ENCODE results near the gene SRPX.

DNA sequence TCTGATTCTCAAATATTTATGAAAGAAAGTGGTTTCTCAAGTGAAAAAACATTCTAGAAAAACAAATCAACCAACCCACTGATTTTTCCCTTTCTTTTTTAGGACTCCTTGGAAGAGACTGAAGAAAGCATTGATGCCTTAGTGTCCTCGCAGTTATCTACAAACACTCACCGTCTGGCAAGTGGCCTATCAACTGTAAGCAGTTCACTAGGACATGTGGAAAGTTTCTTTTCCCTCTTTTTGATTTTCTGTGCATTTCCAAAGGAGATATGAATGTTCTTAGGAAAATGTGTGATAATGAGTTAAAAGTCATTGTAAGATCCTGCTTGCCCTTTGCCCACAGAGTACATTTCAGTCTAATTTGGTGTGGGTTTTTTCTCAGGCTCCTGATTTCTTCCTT, 118.4 kb downstream of the SRPX start:
- TF ChIP-seq, protein P1, sequence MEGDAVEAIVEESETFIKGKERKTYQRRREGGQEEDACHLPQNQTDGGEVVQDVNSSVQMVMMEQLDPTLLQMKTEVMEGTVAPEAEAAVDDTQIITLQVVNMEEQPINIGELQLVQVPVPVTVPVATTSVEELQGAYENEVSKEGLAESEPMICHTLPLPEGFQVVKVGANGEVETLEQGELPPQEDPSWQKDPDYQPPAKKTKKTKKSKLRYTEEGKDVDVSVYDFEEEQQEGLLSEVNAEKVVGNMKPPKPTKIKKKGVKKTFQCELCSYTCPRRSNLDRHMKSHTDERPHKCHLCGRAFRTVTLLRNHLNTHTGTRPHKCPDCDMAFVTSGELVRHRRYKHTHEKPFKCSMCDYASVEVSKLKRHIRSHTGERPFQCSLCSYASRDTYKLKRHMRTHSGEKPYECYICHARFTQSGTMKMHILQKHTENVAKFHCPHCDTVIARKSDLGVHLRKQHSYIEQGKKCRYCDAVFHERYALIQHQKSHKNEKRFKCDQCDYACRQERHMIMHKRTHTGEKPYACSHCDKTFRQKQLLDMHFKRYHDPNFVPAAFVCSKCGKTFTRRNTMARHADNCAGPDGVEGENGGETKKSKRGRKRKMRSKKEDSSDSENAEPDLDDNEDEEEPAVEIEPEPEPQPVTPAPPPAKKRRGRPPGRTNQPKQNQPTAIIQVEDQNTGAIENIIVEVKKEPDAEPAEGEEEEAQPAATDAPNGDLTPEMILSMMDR (IDR thresholded peaks at IDR 0.05): no peak
- no peak for TF ChIP-seq EP300 (IDR thresholded peaks at IDR 0.05)

All from esophagus muscularis mucosa (tissue), 3 donors.